HG02571 (cell line): ENCODE data around the gene CHD9.
"Not testable (repeated sequence)": the region's sequence is repeated elsewhere in the genome, so short reads cannot be mapped to it uniquely, and the experiment has no call there.

ENCODE experiments used
- ATAC-seq: cut with Tn5 transposase; IDR thresholded peaks from one replicate; pipeline ENCODE4 v1.9.1; 2021; ENCODE audit warnings: mild to moderate bottlenecking, moderate library complexity; ENCODE audit not compliant: unreplicated experiment

Gene CHD9

DNA sequence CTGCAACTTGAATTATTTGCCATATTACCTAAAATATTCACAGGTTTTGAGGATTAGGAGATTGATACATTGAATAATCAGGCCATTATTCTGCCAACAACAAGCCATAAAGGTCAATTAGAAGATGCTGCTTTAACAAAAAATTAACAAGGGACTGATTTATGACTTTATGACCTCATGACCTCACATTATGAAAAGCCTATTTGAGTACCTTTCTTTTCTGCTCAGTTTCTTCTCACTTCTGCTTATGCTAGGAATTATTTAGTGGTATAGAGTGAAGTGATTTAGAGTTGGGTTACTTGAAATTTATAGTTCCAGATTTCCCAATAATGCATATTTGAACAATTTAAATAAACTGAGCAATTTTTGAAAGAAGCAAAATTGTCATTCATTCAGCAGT, 121.6 kb downstream of the CHD9 start:
- ATAC-seq: no peak

GRCh38 chr16:53183442-53183841, 128.7 kb downstream of the CHD9 start:
- no peak for ATAC-seq

DNA sequence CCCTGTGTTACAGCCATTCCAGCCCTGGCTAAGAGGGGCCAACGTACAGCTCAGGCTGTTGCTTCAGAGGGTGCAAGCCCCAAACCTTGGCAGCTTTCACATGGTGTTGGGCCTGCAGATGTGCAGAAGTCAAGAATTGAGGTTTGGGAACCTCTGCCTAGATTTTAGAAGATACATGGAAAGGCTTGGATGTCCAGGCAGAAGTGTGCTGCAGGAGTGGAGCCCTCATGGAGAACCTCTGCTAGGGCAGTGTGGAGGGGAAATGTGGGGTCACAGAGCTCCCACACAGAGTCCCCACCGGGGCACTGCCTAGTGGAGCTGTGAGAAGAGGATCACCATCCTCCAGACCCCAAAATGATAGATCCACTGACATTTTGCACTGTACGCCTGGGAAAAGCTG, 130.9 kb downstream of the CHD9 start:
- ATAC-seq: not testable (repeated sequence)

- ATAC-seq: no peak
These were observed 133.0 kb downstream of the CHD9 start for GRCh38 chr16:53187775-53188174.

DNA sequence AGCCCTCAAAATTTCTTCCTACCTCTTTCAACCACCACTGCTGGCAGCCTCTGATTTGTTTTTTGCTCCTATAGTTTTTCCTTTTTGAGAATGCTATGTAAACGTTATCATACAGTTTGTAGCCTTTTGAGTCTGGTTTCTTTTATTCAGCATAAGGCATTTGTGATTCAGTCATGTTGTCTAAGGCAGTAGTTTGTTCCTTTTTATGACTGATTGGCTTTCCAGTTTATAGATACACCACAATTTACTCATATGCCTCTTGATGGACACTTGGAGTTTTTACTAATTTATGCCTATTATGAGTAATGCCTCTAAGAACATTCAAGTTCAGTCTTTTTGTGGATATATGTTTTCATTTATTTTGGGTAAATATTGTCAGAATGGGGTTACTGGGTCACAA, 136.6 kb downstream of the CHD9 start:
- no peak for ATAC-seq

DNA sequence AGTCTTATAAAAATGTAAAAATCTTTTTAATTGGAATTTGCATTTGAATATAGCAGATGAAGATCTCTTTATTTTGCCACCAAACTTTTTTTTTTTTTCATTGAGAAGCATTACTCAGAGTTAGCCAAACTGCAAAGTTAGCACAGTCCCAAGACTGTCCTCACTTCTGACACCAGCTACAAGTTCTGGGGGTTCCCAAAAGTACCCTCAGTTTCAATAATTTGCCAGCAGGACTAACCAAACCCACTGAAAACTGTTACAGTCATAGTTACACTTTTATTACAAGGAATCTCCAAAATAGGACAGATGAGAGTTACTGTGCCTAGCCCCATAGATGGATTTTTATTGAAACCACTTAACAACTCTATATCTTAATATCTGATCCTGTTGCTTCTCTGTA, 144.1 kb downstream of the CHD9 start:
- ATAC-seq: no peak

GRCh38 chr16:53201900-53202299, 147.1 kb downstream of the CHD9 start:
- ATAC-seq: no peak

- no peak for ATAC-seq
These were observed 147.6 kb downstream of the CHD9 start for GRCh38 chr16:53202398-53202797.

- peak; percentile 73 for ATAC-seq
These were observed 153.3 kb downstream of the CHD9 start for GRCh38 chr16:53207810-53208752.

DNA sequence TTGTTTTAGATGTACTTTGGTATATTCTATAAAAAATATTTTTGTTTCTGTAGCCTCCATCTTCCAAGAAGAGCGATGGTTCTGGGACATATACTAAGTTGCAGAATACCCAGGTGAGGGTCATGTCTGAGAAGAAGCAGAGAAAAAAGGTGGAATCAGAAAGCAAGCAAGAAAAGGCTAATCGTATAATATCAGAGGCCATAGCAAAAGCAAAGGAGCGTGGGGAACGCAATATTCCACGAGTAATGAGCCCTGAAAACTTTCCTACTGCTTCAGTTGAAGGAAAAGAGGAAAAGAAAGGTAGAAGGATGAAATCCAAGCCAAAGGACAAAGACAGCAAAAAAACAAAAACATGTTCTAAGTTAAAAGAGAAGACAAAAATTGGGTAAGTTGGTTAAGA, 154.6 kb downstream of the CHD9 start:
- ATAC-seq: no peak

GRCh38 chr16:53209877-53210276, 155.1 kb downstream of the CHD9 start:
- ATAC-seq: no peak

DNA sequence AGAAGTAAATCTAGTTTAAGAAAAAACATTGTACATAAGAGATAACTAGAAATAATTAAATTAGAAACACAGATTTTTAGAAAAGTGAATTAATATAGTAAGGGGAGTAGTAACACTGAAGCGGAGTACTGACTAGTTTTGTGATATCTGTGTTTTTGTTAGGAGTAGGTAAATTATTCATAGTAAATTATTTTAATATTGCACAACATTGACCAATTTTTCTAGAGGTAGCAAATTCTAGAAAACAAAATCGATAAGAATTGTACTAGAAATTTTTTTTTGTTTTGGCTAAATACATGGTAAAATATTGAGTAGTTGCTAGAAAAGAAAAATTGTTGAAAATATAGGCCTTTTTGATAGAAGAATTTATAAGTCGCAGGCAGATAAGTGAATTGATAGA, 156.5 kb downstream of the CHD9 start:
- no peak for ATAC-seq

DNA sequence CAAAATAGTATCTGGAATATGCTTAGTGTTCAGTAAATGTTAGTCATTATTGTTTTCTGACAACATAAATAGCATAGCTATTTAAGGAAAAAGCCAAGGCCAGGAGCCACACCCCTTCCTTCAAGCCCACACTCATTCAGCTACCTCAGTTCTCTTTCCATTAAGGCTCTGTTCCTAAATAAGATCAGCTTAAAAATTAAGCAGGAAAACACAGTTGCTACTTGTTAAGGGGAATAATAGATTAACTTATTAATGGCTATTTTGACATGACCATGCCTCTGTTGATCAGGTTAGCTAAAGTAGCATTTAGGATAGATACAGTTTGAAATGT, 158.1 kb downstream of the CHD9 start:
- ATAC-seq: no peak

- no peak for ATAC-seq
These were observed 158.8 kb downstream of the CHD9 start for GRCh38 chr16:53213542-53213941.

- ATAC-seq: no peak
These were observed 162.0 kb downstream of the CHD9 start for GRCh38 chr16:53216798-53217197.

DNA sequence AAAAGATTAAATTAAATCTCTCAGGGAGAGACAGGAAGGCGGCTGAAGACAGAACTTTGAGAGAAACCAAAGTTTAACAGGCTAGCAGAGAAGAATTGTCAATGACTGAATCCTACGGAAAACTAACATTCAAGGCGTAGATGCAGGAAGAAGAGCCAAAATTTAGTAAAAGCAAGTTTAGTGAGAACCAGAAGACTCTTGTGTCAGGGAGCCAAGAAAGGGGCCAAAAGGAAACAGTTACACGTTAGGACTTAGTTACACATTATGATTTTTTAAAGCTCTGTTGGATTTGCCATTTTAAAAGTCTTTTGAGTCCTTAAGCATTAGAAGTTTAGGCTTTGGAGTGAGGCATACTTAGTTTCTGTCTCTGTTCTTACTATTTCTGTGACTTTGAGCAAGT, 164.6 kb downstream of the CHD9 start:
- no peak for ATAC-seq

DNA sequence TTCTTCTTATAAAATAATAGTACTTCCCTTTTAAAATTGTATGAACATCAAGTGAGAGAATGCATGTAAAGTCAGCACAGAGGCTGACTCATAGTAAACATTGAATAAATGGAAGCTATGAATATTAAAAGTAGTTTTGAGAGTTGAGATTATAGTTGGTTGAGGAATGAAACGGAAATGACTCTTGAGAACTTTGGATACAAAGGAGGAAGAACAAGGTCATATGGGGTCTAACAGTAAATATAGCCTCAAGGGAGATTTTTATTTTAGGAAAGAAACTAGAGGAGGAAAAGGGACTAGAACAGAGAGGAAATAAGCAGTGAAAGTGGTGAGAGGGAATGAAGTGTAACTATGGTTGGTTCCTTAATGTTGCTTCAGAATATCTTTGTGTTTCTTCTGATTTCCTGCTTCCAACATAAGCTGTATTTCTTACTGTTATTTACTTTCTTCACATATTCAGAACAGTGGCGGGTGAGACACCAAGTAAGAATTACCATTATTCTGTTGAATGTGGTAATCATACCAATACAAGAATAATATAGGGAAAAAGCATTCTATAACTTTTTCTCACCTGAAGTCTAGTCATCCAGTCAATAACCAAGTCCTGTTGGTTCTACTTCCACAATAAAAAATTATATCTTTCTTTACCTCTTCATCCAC, 165.1 kb downstream of the CHD9 start:
- no peak for ATAC-seq

DNA sequence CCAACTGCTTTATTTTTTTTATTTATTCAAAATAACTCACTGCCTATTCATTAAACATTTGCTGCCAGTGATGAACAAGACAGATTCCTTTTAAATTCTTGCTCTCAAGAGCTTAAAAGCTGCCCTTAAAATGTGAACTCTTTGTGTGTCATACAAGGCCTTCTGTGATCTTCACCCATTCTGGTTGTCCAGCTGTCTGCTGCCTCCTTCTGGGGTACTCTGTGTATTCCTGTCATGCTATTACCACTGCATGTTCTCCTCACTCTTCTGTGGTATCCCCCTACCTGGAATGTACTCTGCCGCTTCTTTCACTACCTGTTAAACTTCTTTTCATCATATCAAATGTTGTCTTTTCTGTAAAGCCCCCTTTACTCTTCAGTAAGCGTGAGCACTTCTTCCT, 165.8 kb downstream of the CHD9 start:
- ATAC-seq: no peak

DNA sequence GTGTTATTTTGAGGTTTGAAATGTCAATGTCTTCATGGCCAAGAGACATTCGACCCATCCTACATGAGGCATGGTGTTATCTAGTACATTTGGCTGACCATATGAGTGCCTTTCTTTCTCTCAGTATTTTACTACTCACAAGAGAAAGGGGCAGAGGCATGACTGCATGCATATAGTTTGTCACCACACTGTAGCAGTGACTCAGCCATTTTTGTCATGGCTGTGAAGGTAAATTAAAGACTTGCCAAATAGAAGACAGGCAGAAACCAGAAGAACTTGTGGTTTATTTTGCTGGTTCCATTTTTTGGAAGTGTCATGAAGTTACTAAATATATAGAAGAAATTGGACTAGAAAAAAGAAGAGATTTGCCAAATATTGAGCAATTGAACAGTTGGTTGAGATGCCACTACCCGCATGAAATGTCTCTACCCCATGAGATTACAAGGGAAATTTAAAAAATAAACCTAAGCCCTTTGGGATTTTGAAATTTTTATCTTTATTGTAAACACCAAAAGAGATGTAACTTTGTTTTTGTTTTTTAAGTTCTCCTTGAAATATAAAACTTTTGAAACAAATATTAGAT, 170.3 kb downstream of the CHD9 start:
- no peak for ATAC-seq

- ATAC-seq: no peak
These were observed 178.2 kb downstream of the CHD9 start for GRCh38 chr16:53232826-53233529.

DNA sequence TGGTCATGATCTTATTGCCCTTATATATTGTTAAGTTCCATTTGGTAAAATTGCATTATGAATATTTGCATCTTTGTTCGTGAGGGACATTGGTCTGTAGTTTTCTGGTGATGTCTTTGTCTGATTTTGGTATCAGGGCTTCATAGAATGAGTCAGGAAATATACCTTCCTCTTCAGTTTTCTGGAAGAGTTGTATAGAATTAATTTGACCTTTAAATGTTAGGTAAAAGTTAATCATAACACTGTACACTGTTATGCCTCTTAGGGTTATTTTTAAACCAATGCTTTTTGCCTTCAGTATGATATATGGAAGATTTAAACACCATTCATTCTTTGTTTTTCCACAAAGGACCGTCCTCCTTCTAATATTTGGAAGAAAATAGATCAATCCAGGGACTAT, 180.0 kb downstream of the CHD9 start:
- ATAC-seq: no peak
